ENCODE measurements around the gene HIRIP3.

DNA sequence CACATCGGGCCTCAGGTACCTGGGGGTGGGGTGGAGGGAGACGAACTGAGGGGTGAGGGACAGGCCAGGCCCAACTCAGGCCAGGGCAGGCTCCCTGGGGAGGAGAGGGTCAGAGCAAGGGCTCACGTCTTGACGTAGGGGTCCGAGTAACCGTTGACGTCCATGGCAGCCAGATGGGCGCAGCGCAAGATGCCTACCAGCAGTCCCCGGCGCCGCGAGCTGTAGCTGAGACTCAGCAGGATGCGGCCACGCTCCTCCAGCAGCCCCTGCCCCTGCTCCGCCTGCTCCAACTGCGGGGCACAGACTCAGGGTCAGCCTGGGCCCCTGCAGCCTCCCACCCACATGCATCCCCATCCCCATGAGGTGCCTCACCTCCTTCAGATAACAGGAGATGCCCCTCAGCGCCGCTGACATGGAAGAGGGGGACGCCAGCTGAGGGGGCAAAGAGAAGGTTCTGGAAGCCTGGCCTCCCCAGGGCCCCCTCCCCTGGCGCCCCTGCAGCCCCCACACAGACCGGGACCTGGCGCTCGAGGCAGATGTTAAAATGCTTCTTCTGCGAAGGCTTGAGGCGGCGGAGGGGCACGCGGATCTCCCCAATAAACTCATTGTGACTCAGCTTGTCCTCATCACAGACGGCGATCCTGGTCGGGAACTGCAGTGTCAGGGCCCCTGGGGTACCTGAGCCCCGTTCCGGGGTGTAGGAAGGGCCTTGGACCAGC lies 11.4 kb upstream of the HIRIP3 start:
- TF ChIP-seq, protein P1, sequence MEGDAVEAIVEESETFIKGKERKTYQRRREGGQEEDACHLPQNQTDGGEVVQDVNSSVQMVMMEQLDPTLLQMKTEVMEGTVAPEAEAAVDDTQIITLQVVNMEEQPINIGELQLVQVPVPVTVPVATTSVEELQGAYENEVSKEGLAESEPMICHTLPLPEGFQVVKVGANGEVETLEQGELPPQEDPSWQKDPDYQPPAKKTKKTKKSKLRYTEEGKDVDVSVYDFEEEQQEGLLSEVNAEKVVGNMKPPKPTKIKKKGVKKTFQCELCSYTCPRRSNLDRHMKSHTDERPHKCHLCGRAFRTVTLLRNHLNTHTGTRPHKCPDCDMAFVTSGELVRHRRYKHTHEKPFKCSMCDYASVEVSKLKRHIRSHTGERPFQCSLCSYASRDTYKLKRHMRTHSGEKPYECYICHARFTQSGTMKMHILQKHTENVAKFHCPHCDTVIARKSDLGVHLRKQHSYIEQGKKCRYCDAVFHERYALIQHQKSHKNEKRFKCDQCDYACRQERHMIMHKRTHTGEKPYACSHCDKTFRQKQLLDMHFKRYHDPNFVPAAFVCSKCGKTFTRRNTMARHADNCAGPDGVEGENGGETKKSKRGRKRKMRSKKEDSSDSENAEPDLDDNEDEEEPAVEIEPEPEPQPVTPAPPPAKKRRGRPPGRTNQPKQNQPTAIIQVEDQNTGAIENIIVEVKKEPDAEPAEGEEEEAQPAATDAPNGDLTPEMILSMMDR (conservative IDR thresholded peaks at IDR 0.05 in 1 of 2, IDR thresholded peaks at IDR 0.05 in 1 of 2; ENCODE audit: extremely low read depth in 1 of 2, insufficient read depth in 1 of 2, low read depth in 1 of 2, low read length in 2 of 2) = no peak
- TF ChIP-seq EZH2 (IDR thresholded peaks at IDR 0.05; ENCODE audit: borderline replicate concordance, low read length) = no peak
